ENCODE measurements around the gene CCDC15.
A peak's percentile ranks its signal among the peaks of the same experiment; 100 is the strongest.

Gene CCDC15

DNA sequence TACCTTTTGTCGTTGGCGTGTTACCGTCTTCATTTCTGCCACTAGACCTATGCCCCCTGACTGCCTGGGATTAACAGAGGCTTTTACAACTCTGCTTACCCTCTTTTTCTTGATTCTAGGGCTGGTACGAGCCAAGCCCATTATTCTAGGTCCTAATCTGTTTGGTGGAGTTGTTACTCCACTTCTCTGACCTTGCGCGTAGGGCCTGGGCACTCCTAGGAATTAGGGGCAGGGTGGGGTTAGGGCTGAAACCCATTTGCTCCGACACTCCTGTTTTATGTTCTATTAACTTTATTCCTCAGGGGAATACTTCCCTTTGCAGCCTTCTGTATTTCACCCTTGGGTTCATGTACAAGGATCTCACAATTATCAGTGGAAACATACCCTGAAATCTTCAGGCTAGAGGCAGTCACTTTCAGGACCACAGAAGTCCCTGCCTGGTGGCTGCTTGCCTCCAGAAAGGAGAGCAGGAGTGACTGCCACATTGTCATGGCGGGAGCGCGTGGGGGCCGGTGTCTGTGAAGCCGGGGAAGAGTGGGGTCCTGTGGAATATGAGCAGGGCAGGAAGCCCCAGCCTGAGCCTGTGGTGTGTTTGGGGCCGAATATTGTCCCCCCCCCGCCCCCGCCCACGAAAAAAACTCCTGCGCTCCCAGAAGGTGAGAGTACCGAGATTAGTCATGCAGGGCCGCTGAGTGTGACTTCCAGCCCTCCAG is 108.4 kb downstream of the CCDC15 start:
- TF ChIP-seq, protein P1, sequence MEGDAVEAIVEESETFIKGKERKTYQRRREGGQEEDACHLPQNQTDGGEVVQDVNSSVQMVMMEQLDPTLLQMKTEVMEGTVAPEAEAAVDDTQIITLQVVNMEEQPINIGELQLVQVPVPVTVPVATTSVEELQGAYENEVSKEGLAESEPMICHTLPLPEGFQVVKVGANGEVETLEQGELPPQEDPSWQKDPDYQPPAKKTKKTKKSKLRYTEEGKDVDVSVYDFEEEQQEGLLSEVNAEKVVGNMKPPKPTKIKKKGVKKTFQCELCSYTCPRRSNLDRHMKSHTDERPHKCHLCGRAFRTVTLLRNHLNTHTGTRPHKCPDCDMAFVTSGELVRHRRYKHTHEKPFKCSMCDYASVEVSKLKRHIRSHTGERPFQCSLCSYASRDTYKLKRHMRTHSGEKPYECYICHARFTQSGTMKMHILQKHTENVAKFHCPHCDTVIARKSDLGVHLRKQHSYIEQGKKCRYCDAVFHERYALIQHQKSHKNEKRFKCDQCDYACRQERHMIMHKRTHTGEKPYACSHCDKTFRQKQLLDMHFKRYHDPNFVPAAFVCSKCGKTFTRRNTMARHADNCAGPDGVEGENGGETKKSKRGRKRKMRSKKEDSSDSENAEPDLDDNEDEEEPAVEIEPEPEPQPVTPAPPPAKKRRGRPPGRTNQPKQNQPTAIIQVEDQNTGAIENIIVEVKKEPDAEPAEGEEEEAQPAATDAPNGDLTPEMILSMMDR (IDR thresholded peaks at IDR 0.05): no peak
- H3K36me3 Mint-ChIP-seq (ENCODE audit: low read depth): no peaks in the 10 kb centered on the region
- no peaks in the 10 kb centered on the region for H3K9me3 Mint-ChIP-seq
- no peak for DNase-seq
- no peak overlapping the region for H3K27ac Mint-ChIP-seq
- H3K4me1 Mint-ChIP-seq: peaks cover 5% of the 10 kb centered on the region
- peaks cover 80% of the 10 kb centered on the region for H3K27me3 Mint-ChIP-seq (ENCODE audit: low read depth, poor library complexity)
- peak overlapping the region; percentile 84 for H3K4me3 Mint-ChIP-seq

DNA sequence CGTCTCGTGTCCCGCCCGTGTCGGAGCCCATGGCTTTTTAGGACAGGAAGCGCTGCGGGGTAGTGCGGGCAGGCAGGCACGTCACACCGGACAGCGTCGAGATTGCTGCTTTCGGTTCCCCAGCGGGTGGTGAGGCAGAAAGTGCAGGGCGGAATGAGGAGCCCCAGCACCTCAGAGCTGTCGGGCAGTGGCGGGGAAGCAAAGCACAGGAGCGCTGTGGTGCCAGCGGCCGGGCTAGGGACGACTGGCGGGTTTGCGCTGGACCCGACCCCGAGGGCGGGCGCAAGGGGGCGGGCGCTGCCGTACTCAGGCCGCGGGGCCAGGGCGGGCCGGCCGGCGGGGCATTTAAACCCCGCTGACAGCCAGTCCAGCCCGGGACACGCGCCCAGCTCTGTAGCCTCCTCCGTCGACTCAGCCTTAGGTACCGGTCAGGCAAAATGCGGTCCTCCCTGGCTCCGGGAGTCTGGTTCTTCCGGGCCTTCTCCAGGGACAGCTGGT is 109.0 kb downstream of the CCDC15 start, which contains the start of gene SLC37A2:
Gene SLC37A2 (plus strand): TSS at position 375 of the 498 bp plus-strand sequence. CDS start 63 bp downstream, at position 438.
- TF ChIP-seq, protein P1 (IDR thresholded peaks at IDR 0.05): peak; percentile 10
- Mint-ChIP-seq H3K4me3 (peak within 1 kb of the TSS; percentile 84), H3K9me3 (no peaks in the 10 kb centered on the region), H3K27ac (no peak within 1 kb of the TSS), H3K36me3 (ENCODE audit: low read depth) (no peaks in the 10 kb centered on the region), H3K27me3 (ENCODE audit: low read depth, poor library complexity) (peaks cover 80% of the 10 kb centered on the region), H3K4me1 (peaks cover 5% of the 10 kb centered on the region)
- peak; percentile 78 for DNase-seq

DNA sequence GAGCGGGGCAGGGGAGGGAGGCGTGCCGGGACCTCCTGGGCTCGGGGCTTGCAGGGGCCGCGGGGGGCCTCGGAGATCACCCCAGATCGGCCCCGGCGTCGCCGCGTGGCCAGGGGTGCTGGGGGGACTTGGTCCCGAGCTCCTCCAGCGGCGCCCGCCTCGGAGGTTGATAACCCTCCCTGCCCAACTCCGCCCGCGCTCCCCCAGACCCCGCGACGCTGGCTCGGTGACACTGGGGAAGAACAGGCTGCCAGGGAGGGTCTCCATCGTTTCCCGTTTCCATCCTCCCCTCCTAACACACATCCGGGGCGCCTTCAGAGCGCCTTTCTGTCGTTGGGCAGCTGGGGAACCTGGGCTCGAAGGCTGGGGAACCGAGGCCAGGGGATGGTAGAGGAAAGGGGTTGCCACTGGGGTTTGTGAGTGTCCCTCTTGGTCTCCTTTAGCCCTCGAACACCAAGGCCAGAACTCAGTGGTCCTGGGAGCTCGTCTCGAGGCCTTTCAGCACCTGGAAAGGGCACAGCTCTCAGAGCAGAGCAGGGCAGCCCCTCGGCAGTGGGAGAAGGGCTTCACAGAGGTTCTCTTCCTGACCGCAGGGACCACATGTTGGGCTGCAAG is 109.5 kb downstream of the CCDC15 start:
- H3K9me3 Mint-ChIP-seq: no peaks in the 10 kb centered on the region
- TF ChIP-seq, protein P1 (IDR thresholded peaks at IDR 0.05): no peak
- peak overlapping the region; percentile 84 for H3K4me3 Mint-ChIP-seq
- no peak overlapping the region for H3K27ac Mint-ChIP-seq
- H3K4me1 Mint-ChIP-seq: peaks cover 5% of the 10 kb centered on the region
- peaks cover 77% of the 10 kb centered on the region for H3K27me3 Mint-ChIP-seq (ENCODE audit: low read depth, poor library complexity)
- H3K36me3 Mint-ChIP-seq (ENCODE audit: low read depth): no peaks in the 10 kb centered on the region
- peak; percentile 32 for DNase-seq

DNA sequence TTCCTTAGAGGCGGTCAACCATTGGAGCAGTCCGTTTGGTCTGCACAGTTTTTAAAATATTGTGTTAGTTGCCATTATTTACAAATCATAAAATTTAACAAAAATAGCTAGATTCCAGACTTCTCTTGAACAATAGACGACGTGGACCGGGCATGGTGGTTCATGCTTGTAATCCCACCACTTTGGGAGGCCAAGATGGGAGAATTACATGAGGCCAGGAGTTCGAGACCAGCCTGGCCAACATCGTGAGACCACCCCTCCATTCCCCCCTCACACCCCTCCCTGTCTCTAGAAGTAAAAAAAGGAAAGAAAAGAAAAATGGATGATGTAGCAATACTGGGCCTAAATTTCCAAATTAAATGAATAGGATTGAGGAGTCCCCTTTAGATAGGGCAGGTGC is 110.1 kb downstream of the CCDC15 start:
- peaks cover 5% of the 10 kb centered on the region for H3K4me1 Mint-ChIP-seq
- no peak for DNase-seq
- H3K4me3 Mint-ChIP-seq: peak overlapping the region; percentile 69
- TF ChIP-seq, protein P1 (IDR thresholded peaks at IDR 0.05): no peak
- no peaks in the 10 kb centered on the region for H3K36me3 Mint-ChIP-seq (ENCODE audit: low read depth)
- no peak overlapping the region for H3K27ac Mint-ChIP-seq
- no peaks in the 10 kb centered on the region for H3K9me3 Mint-ChIP-seq
- H3K27me3 Mint-ChIP-seq (ENCODE audit: low read depth, poor library complexity): peaks cover 74% of the 10 kb centered on the region

DNA sequence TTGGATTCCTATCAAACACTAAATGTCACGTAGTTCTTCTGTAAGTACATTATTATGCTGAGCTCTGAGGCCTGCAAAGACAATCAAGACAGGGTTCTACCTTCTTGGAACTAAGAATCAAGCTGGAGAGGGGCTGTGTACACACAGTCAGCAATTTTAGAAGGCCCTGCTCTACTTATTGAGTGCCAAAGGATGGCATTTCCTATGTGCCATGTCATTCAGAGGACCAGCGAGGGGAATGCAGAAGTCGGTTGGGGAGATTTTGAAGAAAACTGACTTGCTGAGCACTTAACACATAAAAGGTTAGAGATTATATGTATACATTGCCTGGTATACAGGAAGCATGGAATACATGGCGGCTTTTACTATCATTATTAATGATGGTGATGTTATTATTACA is 114.4 kb downstream of the CCDC15 start:
- Mint-ChIP-seq H3K9me3 (no peaks in the 10 kb centered on the region), H3K4me1 (peaks cover 37% of the 10 kb centered on the region), H3K4me3 (no peak overlapping the region), H3K27me3 (ENCODE audit: low read depth, poor library complexity) (peaks cover 40% of the 10 kb centered on the region), H3K36me3 (ENCODE audit: low read depth) (no peaks in the 10 kb centered on the region), H3K27ac (no peak overlapping the region)
- TF ChIP-seq, protein P1 (IDR thresholded peaks at IDR 0.05): no peak
- no peak for DNase-seq
